ENCODE measurements around the gene TRPV4.

GRCh38 chr12:109871668-109872314 is 38.6 kb upstream of the TRPV4 start:
- TF ChIP-seq POLR2A (IDR thresholded peaks at IDR 0.05): no peak
- no peak for TF ChIP-seq CTCF (IDR thresholded peaks at IDR 0.05)

Data from uterus (tissue), 2 donors.